ENCODE measurements around the gene CMSS1. TPM values are rescaled to one million over a fixed set of nuclear protein-coding genes. Genes with fewer than 3 reads are reported as not detected.

The CMSS1 gene
- polyA plus RNA-seq, 12 donors: 21.0 to 39.9 (median 29.5) TPM; not detected in 1

- DNase-seq: no peak
These were observed 82.6 kb downstream of the CMSS1 start for GRCh38 chr3:99900248-99900647.

- peak; percentile 50 for DNase-seq
These were observed 83.7 kb downstream of the CMSS1 start for GRCh38 chr3:99901200-99901926.

- no peak for DNase-seq
These were observed 84.4 kb downstream of the CMSS1 start for GRCh38 chr3:99902091-99902490.

- no peak for DNase-seq
These were observed 86.2 kb downstream of the CMSS1 start for GRCh38 chr3:99903869-99904268.

- DNase-seq: no peak
These were observed 90.4 kb downstream of the CMSS1 start for GRCh38 chr3:99907959-99908544.

GRCh38 chr3:99909714-99910495 is 92.2 kb downstream of the CMSS1 start:
- DNase-seq: no peak

GRCh38 chr3:99910752-99911290 is 93.2 kb downstream of the CMSS1 start:
- peak; percentile 59 for DNase-seq

GRCh38 chr3:99911433-99911832 is 93.8 kb downstream of the CMSS1 start:
- DNase-seq: no peak

GRCh38 chr3:99915906-99916432 is 98.3 kb downstream of the CMSS1 start:
- DNase-seq: no peak

- DNase-seq: no peak
These were observed 101.1 kb downstream of the CMSS1 start for GRCh38 chr3:99918715-99919114.

GRCh38 chr3:99919694-99920093 is 102.0 kb downstream of the CMSS1 start:
- no peak for DNase-seq

- DNase-seq: peak; percentile 85
These were observed 103.1 kb downstream of the CMSS1 start for GRCh38 chr3:99920481-99921376.

- no peak for DNase-seq
These were observed 103.7 kb downstream of the CMSS1 start for GRCh38 chr3:99921377-99921695.

GRCh38 chr3:99921986-99922385 is 104.3 kb downstream of the CMSS1 start:
- DNase-seq: no peak

GRCh38 chr3:99923873-99924272 is 106.2 kb downstream of the CMSS1 start:
- DNase-seq: no peak

GRCh38 chr3:99925584-99926230 is 108.0 kb downstream of the CMSS1 start:
- DNase-seq: no peak

GRCh38 chr3:99927671-99928457 is 110.2 kb downstream of the CMSS1 start:
- no peak for DNase-seq

GRCh38 chr3:99928771-99929744 is 111.4 kb downstream of the CMSS1 start:
- DNase-seq: peak; percentile 82

- peak; percentile 86 for DNase-seq
These were observed 112.1 kb downstream of the CMSS1 start for GRCh38 chr3:99929745-99930139.
